Stimulated activated CD8-positive, alpha-beta memory T cell treated with anti-CD3 and anti-CD28 coated beads, Interleukin-4, amount 100 ng/mL, for 4 hours (primary cell): ENCODE results near the gene LYPLA2.
"Not testable (repeated sequence)": the region's sequence is repeated elsewhere in the genome, so short reads cannot be mapped to it uniquely, and the experiment has no call there.

Experiments
- DNase-seq, 2 donors: peaks; one replicate each; pipeline ENCODE4 v3.0.0-alpha.2; 2020; ENCODE audit warnings: low read depth in 2 of 2, low spot score in 1 of 2

Gene LYPLA2

GRCh38 chr1:23777979-23778814, 12.7 kb upstream of the LYPLA2 start, which contains the start of gene PITHD1:
Gene PITHD1, plus strand, starts transcription at chr1:23778418. Its CDS starts 98 bp downstream, at chr1:23778516.
- DNase-seq: peak; percentile 44 to 50

DNA sequence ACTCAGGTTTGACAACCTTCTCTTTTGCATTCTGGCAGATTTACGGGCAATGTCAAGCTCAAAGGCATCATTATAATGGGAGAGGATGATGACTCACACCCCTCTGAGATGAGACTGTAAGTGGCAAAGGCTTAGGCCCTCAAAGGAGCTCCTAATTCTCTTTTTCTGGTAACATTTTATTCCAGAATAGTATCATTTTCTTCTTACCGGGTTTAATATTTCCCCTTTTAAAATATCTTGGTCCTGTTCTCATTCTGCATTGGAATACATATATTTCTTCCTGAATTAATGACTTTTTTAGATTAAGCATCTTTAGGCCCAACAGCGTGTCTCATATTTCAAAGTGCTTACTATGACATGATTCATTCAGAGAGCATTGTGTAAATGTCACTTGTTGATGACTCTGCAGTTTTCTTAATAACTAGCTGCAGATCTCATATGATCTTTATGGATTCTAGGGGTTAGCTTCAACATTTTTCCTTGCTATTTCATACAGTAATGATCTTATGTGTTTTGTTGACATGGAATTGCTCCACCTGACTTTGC, 11.0 kb upstream of the LYPLA2 start:
- no peak for DNase-seq

DNA sequence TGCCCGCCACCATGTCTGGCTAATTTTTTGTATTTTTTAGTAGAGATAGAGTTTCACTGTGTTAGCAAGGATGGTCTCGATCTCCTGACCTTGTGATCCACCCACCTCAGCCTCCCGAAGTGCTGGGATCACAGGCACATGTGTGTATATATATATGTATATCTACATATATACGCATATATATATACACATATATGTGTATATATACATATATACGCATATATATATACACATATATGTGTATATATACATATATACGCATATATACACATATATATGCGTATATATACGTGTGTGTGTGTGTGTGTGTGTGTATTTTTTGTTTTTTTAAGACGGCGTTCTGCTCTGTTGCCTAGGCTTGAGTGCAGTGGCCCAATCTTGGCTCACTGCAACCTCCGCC, 7.8 kb upstream of the LYPLA2 start:
- not testable (repeated sequence) for DNase-seq

DNA sequence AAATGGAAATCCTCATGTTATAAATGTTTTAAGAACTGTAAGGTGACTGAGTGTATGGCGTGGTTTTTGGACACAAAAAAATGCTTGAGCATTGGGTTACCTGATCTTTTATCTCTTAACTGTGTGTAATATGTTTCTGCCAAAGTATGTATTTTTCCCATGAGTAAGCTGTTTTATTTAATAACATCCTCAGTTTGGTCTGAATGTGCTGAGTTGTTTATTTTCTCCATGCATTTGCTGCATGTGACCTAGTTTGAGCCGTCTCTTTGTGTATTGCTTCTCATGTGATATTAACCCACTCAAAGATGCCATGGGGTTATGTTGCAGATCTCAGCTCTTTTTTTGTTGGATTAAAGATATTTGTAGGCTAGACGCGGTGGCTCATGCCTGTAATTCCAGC, 6.1 kb upstream of the LYPLA2 start:
- no peak for DNase-seq

DNA sequence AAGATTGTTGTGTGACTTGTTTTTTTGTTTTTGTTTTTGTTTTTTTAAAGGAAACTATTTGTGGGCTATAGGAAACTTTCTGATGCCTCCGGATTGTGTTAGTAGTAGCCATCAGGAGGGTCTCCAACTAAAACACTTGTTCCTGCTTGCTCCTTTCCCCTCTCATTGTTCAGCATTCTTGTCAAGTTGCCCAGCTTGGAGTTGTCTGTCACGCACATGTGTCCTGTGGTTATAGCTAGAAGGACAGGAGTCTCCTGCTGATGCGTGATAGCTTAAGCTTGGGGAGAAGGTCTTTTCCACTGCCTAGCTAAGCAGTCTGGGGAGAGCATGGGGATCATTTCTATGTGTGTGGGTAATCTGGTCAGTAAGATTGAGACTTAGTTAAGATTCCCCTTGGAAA, 3.2 kb upstream of the LYPLA2 start:
- DNase-seq: no peak

DNA sequence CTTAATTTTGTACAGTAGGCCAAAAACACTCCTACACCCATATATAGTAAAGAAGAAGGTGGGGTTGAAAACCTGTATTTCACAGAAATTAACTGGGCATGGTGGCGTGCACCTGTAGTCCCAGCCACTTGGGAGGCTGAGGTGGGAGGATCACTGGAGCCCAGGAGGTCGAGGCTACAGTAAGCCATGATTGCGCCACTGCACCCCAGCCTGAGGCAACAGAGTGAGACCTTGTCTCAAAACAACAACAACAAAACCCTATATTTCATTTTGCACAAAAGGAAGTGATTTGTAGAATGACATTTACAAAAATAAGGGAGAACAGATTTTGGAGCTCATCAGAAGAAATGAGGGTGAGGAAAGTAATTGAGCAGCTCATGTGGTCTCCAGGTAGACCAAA, 2.2 kb upstream of the LYPLA2 start:
- DNase-seq: no peak

DNA sequence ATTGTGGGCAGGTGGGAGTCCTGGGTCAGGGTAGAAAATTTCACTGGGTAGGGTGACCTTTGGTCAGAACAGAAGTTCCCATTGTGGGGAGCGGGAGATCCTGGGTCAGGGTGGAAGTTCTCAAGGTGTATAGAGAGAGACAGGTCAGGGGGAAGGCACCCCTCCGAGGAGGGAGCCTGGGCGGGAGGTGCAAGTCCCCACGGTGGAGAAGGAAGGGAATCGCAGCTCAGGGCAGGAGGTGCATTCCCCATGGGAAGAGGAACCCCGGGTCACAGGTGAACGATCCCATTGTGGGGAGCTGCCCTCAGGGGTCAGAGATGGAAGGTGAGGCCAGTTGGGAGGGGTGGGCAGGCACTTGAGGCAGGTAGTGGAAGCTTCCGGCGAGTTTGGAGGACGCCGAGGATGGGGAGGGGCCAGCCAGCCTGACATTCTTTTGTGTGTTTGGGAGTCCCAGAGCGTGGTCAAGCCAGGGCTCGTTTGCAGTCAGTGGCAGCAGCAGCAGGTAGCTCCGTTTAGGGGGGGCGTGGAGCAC, 637 bp downstream of the LYPLA2 start:
- DNase-seq: no peak

DNA sequence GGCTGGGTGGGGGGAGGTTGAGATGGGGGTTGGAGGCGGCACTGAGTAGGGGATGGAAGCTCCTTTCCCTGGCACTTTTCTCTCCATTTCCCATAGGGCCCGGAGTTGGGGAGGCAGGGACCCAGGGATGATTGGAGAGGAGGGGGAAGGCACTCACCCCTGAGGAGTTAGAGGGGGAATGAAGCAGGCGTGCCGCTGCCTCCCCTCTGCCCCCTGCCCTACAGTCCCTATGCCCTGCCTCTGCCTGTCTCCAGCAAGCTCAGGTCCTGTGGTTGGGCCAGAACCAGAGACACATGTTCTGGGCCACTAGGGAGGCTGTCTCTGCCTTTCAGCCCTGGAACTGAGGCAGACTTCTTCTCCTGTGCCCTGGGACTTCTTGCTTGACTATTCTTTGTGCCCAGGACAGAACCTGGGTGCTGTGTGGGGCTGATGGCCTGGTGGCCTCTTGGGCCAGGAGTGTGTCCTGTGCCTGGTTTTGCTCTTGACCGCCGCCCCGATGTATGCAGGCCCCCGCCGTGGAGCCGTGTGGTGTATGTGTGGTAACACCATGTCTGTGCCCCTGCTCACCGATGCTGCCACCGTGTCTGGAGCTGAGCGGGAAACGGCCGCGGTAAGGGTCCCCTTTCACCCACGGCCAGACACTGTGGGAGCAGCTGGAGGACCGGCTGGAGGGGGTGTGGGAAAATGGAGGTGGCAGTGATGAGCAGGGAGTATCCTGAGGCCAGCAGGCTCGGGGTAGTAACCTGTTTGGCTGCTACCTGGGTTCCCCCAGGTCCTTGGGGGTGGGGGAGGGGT, 1.4 kb downstream of the LYPLA2 start:
- no peak for DNase-seq

DNA sequence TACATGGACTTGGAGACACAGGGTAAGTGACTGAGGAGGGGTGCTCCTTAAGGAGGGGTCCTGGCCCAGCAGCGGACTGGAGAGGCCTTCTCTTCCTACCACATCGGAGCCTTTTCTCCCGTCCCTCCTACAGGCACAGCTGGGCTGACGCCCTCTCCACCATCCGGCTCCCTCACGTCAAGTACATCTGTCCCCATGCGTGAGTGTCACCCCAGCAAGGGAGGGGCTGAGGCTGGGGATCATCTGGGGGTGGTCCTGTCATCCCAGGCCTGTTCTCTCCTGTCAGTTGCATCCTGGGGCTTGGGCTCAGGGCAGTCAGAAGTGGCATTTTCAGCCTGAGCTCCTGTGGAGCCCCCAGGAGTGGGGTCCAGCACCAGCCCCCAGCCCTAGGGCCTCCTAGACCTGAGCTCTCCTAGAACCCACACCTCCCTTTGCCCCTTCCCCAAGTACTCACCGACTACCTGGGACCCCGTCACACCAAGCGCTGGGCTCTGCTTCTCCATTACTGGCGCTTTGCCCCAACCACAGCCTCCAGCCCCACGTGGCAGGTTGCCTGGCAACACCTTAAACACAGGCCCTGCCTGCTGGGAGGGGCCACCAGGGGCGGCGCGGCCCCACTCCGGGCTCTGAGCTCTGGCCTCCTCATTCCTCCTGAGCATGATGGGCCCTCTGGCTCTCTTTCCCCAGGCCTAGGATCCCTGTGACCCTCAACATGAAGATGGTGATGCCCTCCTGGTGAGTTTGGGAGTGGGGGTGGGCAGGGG, 2.3 kb downstream of the LYPLA2 start:
- DNase-seq: no peak

- DNase-seq: no peak
Observed at GRCh38 chr1:23793861-23794731, 3.2 kb downstream of the LYPLA2 start.

- DNase-seq: not testable (repeated sequence)
Observed at GRCh38 chr1:23794732-23795182, 3.8 kb downstream of the LYPLA2 start.

- DNase-seq: no peak
Observed at GRCh38 chr1:23795676-23796465, 4.9 kb downstream of the LYPLA2 start.

- no peak for DNase-seq
Observed at GRCh38 chr1:23796466-23797271, 5.7 kb downstream of the LYPLA2 start.

GRCh38 chr1:23797478-23798448, 6.8 kb downstream of the LYPLA2 start:
- no peak for DNase-seq

DNA sequence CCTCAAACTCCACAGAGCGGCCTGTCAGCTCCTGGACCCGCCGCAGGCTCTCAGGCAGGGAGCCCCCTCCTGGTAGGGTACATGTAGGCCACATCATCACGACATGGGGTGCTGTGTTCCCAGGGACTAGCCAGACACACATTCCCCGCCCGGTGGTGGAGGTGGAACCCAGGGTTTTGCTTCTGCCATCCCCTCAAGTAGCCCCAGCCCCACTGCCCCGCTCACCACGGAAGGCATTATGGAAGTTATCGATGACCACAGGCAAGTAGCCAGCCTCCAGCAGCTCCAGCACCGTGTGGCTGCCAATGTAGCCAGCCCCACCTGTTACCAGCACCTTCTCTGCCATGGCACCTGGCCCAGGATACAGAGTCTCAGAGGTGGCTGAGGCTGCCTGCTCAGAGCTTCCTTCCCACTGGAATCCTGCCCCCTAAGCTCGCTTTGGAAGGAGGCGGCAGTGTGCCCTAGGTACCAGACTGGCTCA, 7.8 kb downstream of the LYPLA2 start:
- no peak for DNase-seq

- no peak for DNase-seq
Observed at GRCh38 chr1:23799255-23799569, 8.3 kb downstream of the LYPLA2 start.
